Measurements from ENCODE around the gene CDC42EP4. TPM values are rescaled to one million over a fixed set of nuclear protein-coding genes. Genes with fewer than 3 reads are reported as not detected.

The CDC42EP4 gene
- total and polyA plus RNA-seq, 2 experiments from 2014 or later = 4.4 to 19.9 TPM

GRCh38 chr17:73291260-73291801 lies 20.5 kb downstream of the CDC42EP4 start:
- no peaks in the 10 kb centered on the region for H3K27me3 ChIP-seq (ENCODE audit: insufficient read depth)
- TF ChIP-seq EZH2phosphoT487 (IDR thresholded peaks at IDR 0.05; ENCODE audit: unreplicated experiment) = no peak
- no peak for TF ChIP-seq ZNF462 (CRISPR knock-in tag; IDR thresholded peaks at IDR 0.05)
- no peak overlapping the region for H3K4me2 ChIP-seq
- H2AFZ ChIP-seq = no peak overlapping the region
- no peaks in the 10 kb centered on the region; the same call in 1 of the 2 replicates for H4K20me1 ChIP-seq (replicated peaks; ENCODE audit: insufficient read depth)
- H3K27me3 Mint-ChIP-seq (ENCODE audit: insufficient read depth, low read depth, poor library complexity) = peaks cover 11% of the 10 kb centered on the region
- no peaks in the 10 kb centered on the region for H3K4me1 ChIP-seq (ENCODE audit: insufficient read depth)
- no peak overlapping the region for H3K4me3 Mint-ChIP-seq
- no peaks in the 10 kb centered on the region for H3K9me2 ChIP-seq (ENCODE audit: insufficient read depth)
- no peaks in the 10 kb centered on the region for H3K36me3 ChIP-seq (ENCODE audit: insufficient read depth)
- H3K27ac ChIP-seq (ENCODE audit: low read depth) = no peak overlapping the region
- peak overlapping the region; percentile 48; the same call in 1 of the 2 replicates for H3K27ac Mint-ChIP-seq
- no peaks in the 10 kb centered on the region for H3K36me3 Mint-ChIP-seq (ENCODE audit: low read depth)
- H3K4me1 Mint-ChIP-seq = peaks cover 26% of the 10 kb centered on the region
- ATAC-seq = no peak
- peaks cover 7% of the 10 kb centered on the region; the same call in 1 of the 2 replicates for H3K79me2 ChIP-seq (replicated peaks; ENCODE audit: insufficient read depth)
- no peaks in the 10 kb centered on the region for H3K9me3 Mint-ChIP-seq
- no peak for DNase-seq (ENCODE audit: low spot score)
- no peaks in the 10 kb centered on the region for H3F3A ChIP-seq (replicated peaks; ENCODE audit: low read depth)
- no peak overlapping the region for H3K4me3 ChIP-seq

DNA sequence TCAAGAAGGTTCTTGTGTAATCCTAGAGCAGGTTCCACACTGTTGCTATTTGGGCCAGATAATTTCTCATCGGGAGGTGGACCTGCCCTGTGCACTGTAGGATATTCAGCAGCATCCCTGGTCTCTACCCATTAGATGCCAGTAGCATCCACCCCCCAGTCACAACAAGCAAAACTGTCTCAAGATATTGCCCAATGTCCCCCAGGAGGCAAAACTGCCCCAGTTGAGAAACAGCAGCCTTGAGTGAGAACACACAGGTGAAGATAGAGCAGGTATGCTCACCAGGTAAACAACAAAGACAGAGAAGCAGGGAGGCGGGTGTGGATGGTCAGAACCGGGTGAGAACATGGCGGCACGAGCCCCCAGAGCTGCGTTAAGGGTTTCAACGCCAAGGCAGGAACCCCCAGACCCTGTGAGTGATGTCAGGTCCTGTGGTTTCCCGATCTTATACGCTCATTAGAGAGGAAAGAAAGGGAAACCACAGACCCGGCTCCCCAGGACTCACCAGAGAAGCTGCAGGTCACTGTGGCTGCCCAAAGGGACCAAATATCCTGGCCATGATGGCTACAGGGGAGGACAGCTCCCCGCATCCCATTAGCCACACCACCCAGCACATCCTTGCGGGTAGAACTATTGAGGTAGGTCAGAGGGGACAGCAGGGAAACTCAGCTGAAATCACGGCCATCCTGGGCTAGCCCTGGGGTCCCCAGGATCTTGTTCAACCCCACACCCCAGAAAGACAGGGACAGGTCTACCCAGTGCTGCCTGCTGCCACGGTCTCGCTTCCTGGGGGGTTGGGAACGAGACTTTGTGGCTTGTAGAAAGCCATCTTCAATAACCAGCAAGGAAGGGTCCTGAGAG lies 21.2 kb downstream of the CDC42EP4 start:
- peaks cover 28% of the 10 kb centered on the region for H3K4me1 Mint-ChIP-seq
- H3K4me3 Mint-ChIP-seq = no peak overlapping the region
- Histone ChIP-seq H4K20me1 (replicated peaks; ENCODE audit: insufficient read depth) (no peaks in the 10 kb centered on the region), H3F3A (replicated peaks; ENCODE audit: low read depth) (no peaks in the 10 kb centered on the region), H3K4me2 (no peak overlapping the region), H3K36me3 (ENCODE audit: insufficient read depth) (no peaks in the 10 kb centered on the region), H3K4me3 (no peak overlapping the region), H2AFZ (no peak overlapping the region), H3K9me2 (ENCODE audit: insufficient read depth) (no peaks in the 10 kb centered on the region), H3K27me3 (ENCODE audit: insufficient read depth) (no peaks in the 10 kb centered on the region), H3K27ac (ENCODE audit: low read depth) (no peak overlapping the region), H3K79me2 (replicated peaks; ENCODE audit: insufficient read depth) (0 out of 2 replicates have a peak, but pooled peaks cover 5% of the 10 kb centered on the region), H3K4me1 (ENCODE audit: insufficient read depth) (no peaks in the 10 kb centered on the region)
- DNase-seq (ENCODE audit: low spot score) = no peak
- H3K27ac Mint-ChIP-seq = no peak overlapping the region
- no peak for ATAC-seq
- H3K27me3 Mint-ChIP-seq (ENCODE audit: insufficient read depth, low read depth, poor library complexity) = peaks cover 11% of the 10 kb centered on the region
- H3K9me3 Mint-ChIP-seq = no peaks in the 10 kb centered on the region
- no peaks in the 10 kb centered on the region for H3K36me3 Mint-ChIP-seq (ENCODE audit: low read depth)
- TF ChIP-seq, protein P1, sequence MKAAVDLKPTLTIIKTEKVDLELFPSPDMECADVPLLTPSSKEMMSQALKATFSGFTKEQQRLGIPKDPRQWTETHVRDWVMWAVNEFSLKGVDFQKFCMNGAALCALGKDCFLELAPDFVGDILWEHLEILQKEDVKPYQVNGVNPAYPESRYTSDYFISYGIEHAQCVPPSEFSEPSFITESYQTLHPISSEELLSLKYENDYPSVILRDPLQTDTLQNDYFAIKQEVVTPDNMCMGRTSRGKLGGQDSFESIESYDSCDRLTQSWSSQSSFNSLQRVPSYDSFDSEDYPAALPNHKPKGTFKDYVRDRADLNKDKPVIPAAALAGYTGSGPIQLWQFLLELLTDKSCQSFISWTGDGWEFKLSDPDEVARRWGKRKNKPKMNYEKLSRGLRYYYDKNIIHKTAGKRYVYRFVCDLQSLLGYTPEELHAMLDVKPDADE (IDR thresholded peaks at IDR 0.05) = no peak
- TF ChIP-seq REST (IDR thresholded peaks at IDR 0.05; ENCODE audit: unreplicated experiment) (no peak), CREB1 (CRISPR knock-in tag; IDR thresholded peaks at IDR 0.05; ENCODE audit: low read depth) (no peak)
- TF ChIP-seq, protein P2, sequence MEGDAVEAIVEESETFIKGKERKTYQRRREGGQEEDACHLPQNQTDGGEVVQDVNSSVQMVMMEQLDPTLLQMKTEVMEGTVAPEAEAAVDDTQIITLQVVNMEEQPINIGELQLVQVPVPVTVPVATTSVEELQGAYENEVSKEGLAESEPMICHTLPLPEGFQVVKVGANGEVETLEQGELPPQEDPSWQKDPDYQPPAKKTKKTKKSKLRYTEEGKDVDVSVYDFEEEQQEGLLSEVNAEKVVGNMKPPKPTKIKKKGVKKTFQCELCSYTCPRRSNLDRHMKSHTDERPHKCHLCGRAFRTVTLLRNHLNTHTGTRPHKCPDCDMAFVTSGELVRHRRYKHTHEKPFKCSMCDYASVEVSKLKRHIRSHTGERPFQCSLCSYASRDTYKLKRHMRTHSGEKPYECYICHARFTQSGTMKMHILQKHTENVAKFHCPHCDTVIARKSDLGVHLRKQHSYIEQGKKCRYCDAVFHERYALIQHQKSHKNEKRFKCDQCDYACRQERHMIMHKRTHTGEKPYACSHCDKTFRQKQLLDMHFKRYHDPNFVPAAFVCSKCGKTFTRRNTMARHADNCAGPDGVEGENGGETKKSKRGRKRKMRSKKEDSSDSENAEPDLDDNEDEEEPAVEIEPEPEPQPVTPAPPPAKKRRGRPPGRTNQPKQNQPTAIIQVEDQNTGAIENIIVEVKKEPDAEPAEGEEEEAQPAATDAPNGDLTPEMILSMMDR (conservative IDR thresholded peaks at IDR 0.05; ENCODE audit: low read depth in 2 of 2) = no peak
